Sigmoid colon (tissue), 7 donors: ENCODE results near the gene RNF224. TPM values are rescaled to one million over a fixed set of nuclear protein-coding genes. Genes with fewer than 3 reads are reported as not detected.

ENCODE experiments used
- DNase-seq: peaks from one replicate; pipeline ENCODE4 v3.0.0-alpha.2; 2019
- H3K27ac ChIP-seq, 4 donors: fragments of 200-600 bp; sonication (generic); one replicate each; pipeline ENCODE4 v1.5.1; 2016 to 2019; ENCODE audit warnings: mild to moderate bottlenecking in 1 of 4
- H3K27me3 ChIP-seq, 3 donors: fragments of 200-600 bp; sonication (generic); one replicate each; pipeline ENCODE4 v1.5.1; 2019; ENCODE audit warnings: mild to moderate bottlenecking in 1 of 3
- H3K36me3 ChIP-seq, 4 donors: fragments of 200-600 bp; sonication (generic); one replicate each; pipeline ENCODE4 v1.5.1; 2016 to 2019
- H3K4me1 ChIP-seq, 4 donors: fragments of 200-600 bp; sonication (generic); one replicate each; pipeline ENCODE4 v1.5.1; 2017 to 2019
- H3K4me3 ChIP-seq, 4 donors: fragments of 200-600 bp; sonication (generic); one replicate each; pipeline ENCODE4 v1.5.1; 2017 to 2019; ENCODE audit warnings: mild to moderate bottlenecking in 2 of 4, moderate library complexity in 1 of 4
- H3K9me3 ChIP-seq, 4 donors: fragments of 200-600 bp in 3 of 4; sonication (generic) in 3 of 4; one replicate each; pipeline versions ENCODE4 v1.5.1 to v1.6.1; 2013 to 2019
- EP300 ChIP-seq, 4 donors: sonication (generic); formaldehyde crosslinking; IDR thresholded peaks; one replicate each; pipeline ENCODE4 v1.6.1; 2017; ENCODE audit warnings: antibody characterized with exemption in 4 of 4
- POLR2A ChIP-seq, 2 donors: fragments of 450-650 bp; IDR thresholded peaks; one replicate each; pipeline ENCODE4 v1.6.1; 2016; ENCODE audit warnings: antibody characterized with exemption in 2 of 2, mild to moderate bottlenecking in 2 of 2, moderate library complexity in 2 of 2
- POLR2AphosphoS5 ChIP-seq, 4 donors: sonication (generic); formaldehyde crosslinking; IDR thresholded peaks; one replicate each; pipeline ENCODE4 v1.6.1; 2017; ENCODE audit warnings: antibody characterized with exemption in 4 of 4
- WGBS, 2 donors: extraction: QIAGEN DNeasy Blood & Tissue Kit; methylation state at CpG; one replicate each; pipeline ENCODE4 v1.1.7; 2013; 5-methylcytosine and 5-hydroxymethylcytosine counted together
- intact Hi-C: fragments of 100-400 bp; cut with DNase I; formaldehyde crosslinking; loops from one replicate; pipeline ENCODE4 v1.15.1; 2023
- polyA plus RNA-seq, 3 donors: library from polyadenylated mRNA; stranded (reverse); fragments of 200-250 nt; gene quantifications; one replicate each; pipeline ENCODE4 v1.2.3, GENCODE V29; 2013
- total RNA-seq, 4 donors: library from RNA; depleted of rRNA; stranded (reverse); fragments of >200 nt; gene quantifications; one replicate each; pipeline ENCODE4 v1.1.0, GENCODE V29; 2016
- TF ChIP-seq, protein P1 (sequence below), 4 experiments: fragments of 450-650 bp in 3 of 4; fragments of 200-600 bp in 1 of 4; IDR thresholded peaks; one replicate each; pipeline ENCODE4 v1.5.1; 2016 to 2019; ENCODE audit warnings: antibody characterized with exemption in 4 of 4, mild to moderate bottlenecking in 3 of 4, moderate library complexity in 2 of 4
- donor health status: healthy with polysubstance abuse.
- donor health status: Bipolar disorder and iron deficiency.
- donor health status: healthy.

The RNF224 gene
- total and polyA plus RNA-seq, 7 donors, result 0.04 TPM; not detected in 6

- TF ChIP-seq EP300 (IDR thresholded peaks at IDR 0.05), result no peak
- no peak for TF ChIP-seq POLR2A (IDR thresholded peaks at IDR 0.05)
- TF ChIP-seq POLR2AphosphoS5 (IDR thresholded peaks at IDR 0.05), result no peak
- TF ChIP-seq, protein P1, sequence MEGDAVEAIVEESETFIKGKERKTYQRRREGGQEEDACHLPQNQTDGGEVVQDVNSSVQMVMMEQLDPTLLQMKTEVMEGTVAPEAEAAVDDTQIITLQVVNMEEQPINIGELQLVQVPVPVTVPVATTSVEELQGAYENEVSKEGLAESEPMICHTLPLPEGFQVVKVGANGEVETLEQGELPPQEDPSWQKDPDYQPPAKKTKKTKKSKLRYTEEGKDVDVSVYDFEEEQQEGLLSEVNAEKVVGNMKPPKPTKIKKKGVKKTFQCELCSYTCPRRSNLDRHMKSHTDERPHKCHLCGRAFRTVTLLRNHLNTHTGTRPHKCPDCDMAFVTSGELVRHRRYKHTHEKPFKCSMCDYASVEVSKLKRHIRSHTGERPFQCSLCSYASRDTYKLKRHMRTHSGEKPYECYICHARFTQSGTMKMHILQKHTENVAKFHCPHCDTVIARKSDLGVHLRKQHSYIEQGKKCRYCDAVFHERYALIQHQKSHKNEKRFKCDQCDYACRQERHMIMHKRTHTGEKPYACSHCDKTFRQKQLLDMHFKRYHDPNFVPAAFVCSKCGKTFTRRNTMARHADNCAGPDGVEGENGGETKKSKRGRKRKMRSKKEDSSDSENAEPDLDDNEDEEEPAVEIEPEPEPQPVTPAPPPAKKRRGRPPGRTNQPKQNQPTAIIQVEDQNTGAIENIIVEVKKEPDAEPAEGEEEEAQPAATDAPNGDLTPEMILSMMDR (IDR thresholded peaks at IDR 0.05), result no peak
- peaks cover 0 to 44% (median 37%) of the 10 kb centered on the region in 4 donors for H3K4me1 ChIP-seq
- H3K36me3 ChIP-seq, result peaks cover 0 to 25% (median 12%) of the 10 kb centered on the region in 4 donors
- no peak for DNase-seq
- no peak overlapping the region for H3K4me3 ChIP-seq
- no peaks in the 10 kb centered on the region for H3K9me3 ChIP-seq
- WGBS, 2 donors, result 73 to 83% methylated on average over 3 of the region's 3 CpGs
- no peaks in the 10 kb centered on the region for H3K27me3 ChIP-seq
- intact Hi-C loops, result no loop called here
- no peak overlapping the region for H3K27ac ChIP-seq
These were observed 36.1 kb upstream of the RNF224 start for GRCh38 chr9:137191245-137191644.

GRCh38 chr9:137191691-137192447, 35.4 kb upstream of the RNF224 start:
- DNase-seq, result no peak
- 87 to 90% methylated on average over 22 of the region's 22 CpGs for WGBS, 2 donors
- intact Hi-C loops, result no loop called here
- H3K4me1 ChIP-seq, result peaks cover 0 to 37% (median 31%) of the 10 kb centered on the region in 4 donors
- no peaks in the 10 kb centered on the region for H3K27me3 ChIP-seq
- H3K36me3 ChIP-seq, result peaks cover 0 to 25% (median 12%) of the 10 kb centered on the region in 4 donors
- no peak overlapping the region for H3K4me3 ChIP-seq
- H3K9me3 ChIP-seq, result no peaks in the 10 kb centered on the region
- TF ChIP-seq, protein P1 (IDR thresholded peaks at IDR 0.05), result no peak
- H3K27ac ChIP-seq, result no peak overlapping the region

DNA sequence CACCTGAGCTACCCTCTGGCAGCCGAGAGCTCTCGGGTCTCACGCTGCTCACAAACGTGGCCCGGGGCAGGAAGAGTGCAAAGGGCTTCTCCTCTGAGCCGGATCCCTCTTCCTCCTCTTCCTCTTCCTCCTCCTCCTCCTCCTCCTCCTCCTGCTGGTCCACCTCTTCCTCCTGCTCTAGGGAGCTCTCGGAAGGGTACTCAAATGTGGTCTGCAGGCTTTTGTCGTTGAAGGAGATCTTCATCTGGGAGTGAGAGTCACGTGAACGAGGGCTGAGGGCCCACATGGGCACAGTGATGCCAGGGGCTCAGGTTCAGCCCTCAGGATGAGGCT, 34.9 kb upstream of the RNF224 start:
- no peak overlapping the region for H3K4me3 ChIP-seq
- H3K9me3 ChIP-seq, result no peaks in the 10 kb centered on the region
- H3K4me1 ChIP-seq, result peaks cover 0 to 33% (median 27%) of the 10 kb centered on the region in 4 donors
- H3K36me3 ChIP-seq, result peaks cover 0 to 25% (median 10%) of the 10 kb centered on the region in 4 donors
- no peaks in the 10 kb centered on the region for H3K27me3 ChIP-seq
- WGBS, 2 donors, result 80 to 91% methylated on average over 10 of the region's 10 CpGs
- H3K27ac ChIP-seq, result no peak overlapping the region
- no peak for DNase-seq
- intact Hi-C loops, result no loop called here
- no peak for TF ChIP-seq EP300 (IDR thresholded peaks at IDR 0.05)
- TF ChIP-seq POLR2A (IDR thresholded peaks at IDR 0.05), result no peak
- no peak for TF ChIP-seq POLR2AphosphoS5 (IDR thresholded peaks at IDR 0.05)
- TF ChIP-seq, protein P1 (IDR thresholded peaks at IDR 0.05), result no peak

DNA sequence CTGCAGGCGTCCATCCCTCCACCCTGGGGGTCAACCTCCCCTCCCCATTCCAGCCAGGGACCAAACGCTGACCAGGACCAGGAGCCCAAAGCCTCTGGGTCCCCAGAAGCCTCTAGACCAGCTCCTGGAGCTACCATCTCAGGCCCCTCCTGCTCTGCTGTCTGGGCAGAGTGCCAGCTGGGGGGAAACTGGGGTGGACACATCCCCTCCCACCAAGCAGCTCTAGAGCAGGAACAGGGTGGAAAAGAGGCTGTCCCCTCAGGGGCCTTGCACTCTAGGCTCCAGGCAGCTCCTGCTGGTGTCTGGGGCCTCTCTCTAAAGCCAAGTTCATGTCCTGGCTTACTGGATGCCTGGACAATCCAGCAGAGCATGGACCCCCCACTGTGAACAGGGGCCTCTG, 34.4 kb upstream of the RNF224 start:
- DNase-seq, result no peak
- no peak for TF ChIP-seq POLR2A (IDR thresholded peaks at IDR 0.05)
- TF ChIP-seq POLR2AphosphoS5 (IDR thresholded peaks at IDR 0.05), result no peak
- TF ChIP-seq EP300 (IDR thresholded peaks at IDR 0.05), result no peak
- TF ChIP-seq, protein P1 (IDR thresholded peaks at IDR 0.05), result no peak
- intact Hi-C loops, result no loop called here
- H3K4me1 ChIP-seq, result peaks cover 0 to 33% (median 27%) of the 10 kb centered on the region in 4 donors
- 88 to 91% methylated on average over 2 of the region's 2 CpGs for WGBS, 2 donors
- H3K36me3 ChIP-seq, result peaks cover 0 to 25% (median 9%) of the 10 kb centered on the region in 4 donors
- no peaks in the 10 kb centered on the region for H3K9me3 ChIP-seq
- H3K27me3 ChIP-seq, result no peaks in the 10 kb centered on the region
- no peak overlapping the region for H3K27ac ChIP-seq
- H3K4me3 ChIP-seq, result no peak overlapping the region

GRCh38 chr9:137193771-137194170, 33.5 kb upstream of the RNF224 start:
- WGBS, 2 donors, result 77 to 84% methylated on average over 14 of the region's 14 CpGs
- Histone ChIP-seq H3K4me3 (no peak overlapping the region), H3K27me3 (no peaks in the 10 kb centered on the region), H3K4me1 (peaks cover 0 to 38% (median 34%) of the 10 kb centered on the region in 4 donors), H3K9me3 (no peaks in the 10 kb centered on the region), H3K27ac (no peak overlapping the region), H3K36me3 (peaks cover 0 to 25% (median 9%) of the 10 kb centered on the region in 4 donors)
- DNase-seq, result no peak
- no peak for TF ChIP-seq POLR2A (IDR thresholded peaks at IDR 0.05)
- intact Hi-C loops, result no loop called here
